CD4-positive, alpha-beta T cell (primary cell): ENCODE results near the gene OTUD3. TPM values are rescaled to one million over a fixed set of nuclear protein-coding genes. Genes with fewer than 3 reads are reported as not detected.

Experiments
- ATAC-seq: fragments of 200-7000 bp; cut with Tn5 transposase; one replicate; pipeline ENCODE4 v1.10.0; 2022; ENCODE audit warnings: mild to moderate bottlenecking; ENCODE audit not compliant: poor library complexity
- CTCF ChIA-PET: fragments of 350-600 bp; sonication (Branson Sonifier 250); formaldehyde crosslinking; loops from one replicate; lab custom pipeline; 2021; ENCODE audit warnings: antibody characterized with exemption, inconsistent platforms; lab: Charles Lee
- POLR2A ChIA-PET: fragments of 350-600 bp; sonication (Branson Sonifier 250); formaldehyde crosslinking; loops from one replicate; lab custom pipeline; 2021; ENCODE audit warnings: antibody characterized with exemption, inconsistent platforms; lab: Charles Lee
- DNase-seq, 14 experiments: peaks; one replicate each; pipeline ENCODE4 v3.0.0-alpha.2; 2013 to 2020; ENCODE audit warnings: mixed read lengths in 2 of 14
- H3K27ac ChIP-seq, 2 donors: one replicate each; pipeline versions ENCODE4 v1.5.1 to v1.7.0; 2013; ENCODE audit warnings: low read length in 2 of 2, low read depth in 1 of 2, mild to moderate bottlenecking in 1 of 2
- H3K27me3 ChIP-seq, 2 experiments: 1 replicate in 1 of 2; 2 replicates in 1 of 2; pipeline versions ENCODE4 v1.6.1 to v1.7.0; 2013; ENCODE audit warnings: low read length in 2 of 2, control low read depth in 1 of 2, mild to moderate bottlenecking in 1 of 2, moderate library complexity in 1 of 2; ENCODE audit not compliant: insufficient read depth in 2 of 2, control insufficient read depth in 1 of 2
- H3K36me3 ChIP-seq: one replicate; pipeline ENCODE4 v1.6.1; 2013; ENCODE audit warnings: low read length, control low read depth; ENCODE audit not compliant: insufficient read depth
- H3K4me1 ChIP-seq: one replicate; pipeline ENCODE4 v1.6.1; 2013; ENCODE audit warnings: low read length, control low read depth; ENCODE audit not compliant: insufficient read depth
- H3K4me3 ChIP-seq: one replicate; pipeline ENCODE4 v1.5.1; 2013; ENCODE audit warnings: mild to moderate bottlenecking, low read length, moderate library complexity
- H3K9me3 ChIP-seq, 2 experiments: 1 replicate in 1 of 2; 2 replicates in 1 of 2; pipeline versions ENCODE4 v1.6.1 to v1.7.0; 2013; ENCODE audit warnings: low read length in 2 of 2, mild to moderate bottlenecking in 2 of 2, control low read depth in 1 of 2, moderate library complexity in 1 of 2; ENCODE audit not compliant: control insufficient read depth in 1 of 2, insufficient read depth in 1 of 2
- H3K27ac Mint-ChIP-seq: one replicate; pipeline ENCODE4 v1.8.0; 2020; ENCODE audit warnings: mixed read lengths
- H3K27me3 Mint-ChIP-seq: one replicate; pipeline ENCODE4 v1.8.0; 2021; ENCODE audit warnings: mixed read lengths
- H3K36me3 Mint-ChIP-seq: one replicate; pipeline ENCODE4 v1.8.0; 2021; ENCODE audit warnings: low read depth, mixed read lengths
- H3K4me1 Mint-ChIP-seq: one replicate; pipeline ENCODE4 v1.8.0; 2021; ENCODE audit warnings: low read depth, mixed read lengths
- H3K4me3 Mint-ChIP-seq: one replicate; pipeline ENCODE4 v1.8.0; 2020; ENCODE audit warnings: mild to moderate bottlenecking, mixed read lengths
- H3K9me3 Mint-ChIP-seq: one replicate; pipeline ENCODE4 v1.8.0; 2020; ENCODE audit warnings: mixed read lengths
- CTCF ChIP-seq: fragments of 200-600 bp; IDR thresholded peaks from one replicate; pipeline ENCODE4 v1.8.0; 2022; ENCODE audit warnings: antibody characterized with exemption, mild to moderate bottlenecking
- intact Hi-C, 2 experiments: fragments of 100-400 bp; cut with DNase I in 1 of 2; cut with micrococcal nuclease in 1 of 2; formaldehyde crosslinking; loops; one replicate each; pipeline versions ENCODE4 v1.15.1 to v1.9.0; 2023 to 2025; cut with DNase I, micrococcal nuclease
- total RNA-seq, 174 experiments: library from RNA in 2 of 174; stranded (reverse) in 2 of 174; gene quantifications; one replicate each; pipeline ENCODE4 v1.2.3 and lab custom pipeline; 2021 to 2026

The OTUD3 gene
- total RNA-seq, 2 experiments from 2014 or later = 11.4 to 12.6 TPM

GRCh38 chr1:19861842-19862530 lies 20.2 kb upstream of the OTUD3 start:
- Histone ChIP-seq H3K9me3 (peaks cover 4 to 7% of the 10 kb centered on the region in 2 experiments), H3K27me3 (peaks cover 14 to 31% of the 10 kb centered on the region in 2 experiments), H3K27ac (no peak overlapping the region), H3K36me3 (no peaks in the 10 kb centered on the region), H3K4me1 (no peaks in the 10 kb centered on the region), H3K4me3 (no peak overlapping the region)
- H3K9me3 Mint-ChIP-seq = peaks cover 7% of the 10 kb centered on the region
- no peak for TF ChIP-seq CTCF
- peaks cover 51% of the 10 kb centered on the region for H3K27me3 Mint-ChIP-seq
- no peak overlapping the region for H3K27ac Mint-ChIP-seq
- DNase-seq = no peak
- POLR2A ChIA-PET = no interaction called here
- no peak for ATAC-seq
- no peaks in the 10 kb centered on the region for H3K36me3 Mint-ChIP-seq
- intact Hi-C loops = no loop called here
- CTCF ChIA-PET = no interaction called here
- H3K4me3 Mint-ChIP-seq = no peak overlapping the region
- H3K4me1 Mint-ChIP-seq = no peaks in the 10 kb centered on the region

- Mint-ChIP-seq H3K36me3 (no peaks in the 10 kb centered on the region), H3K4me1 (no peaks in the 10 kb centered on the region), H3K27me3 (peaks cover 46% of the 10 kb centered on the region), H3K27ac (no peak overlapping the region), H3K4me3 (no peak overlapping the region), H3K9me3 (peaks cover 7% of the 10 kb centered on the region)
- H3K4me1 ChIP-seq = no peaks in the 10 kb centered on the region
- CTCF ChIA-PET = no interaction called here
- no peak for TF ChIP-seq CTCF
- H3K36me3 ChIP-seq = no peaks in the 10 kb centered on the region
- no peak overlapping the region for H3K27ac ChIP-seq
- DNase-seq (no peak), ATAC-seq (no peak)
- H3K4me3 ChIP-seq = no peak overlapping the region
- POLR2A ChIA-PET = no interaction called here
- H3K27me3 ChIP-seq = peaks cover 16 to 29% of the 10 kb centered on the region in 2 experiments
- peaks cover 4 to 7% of the 10 kb centered on the region in 2 experiments for H3K9me3 ChIP-seq
- intact Hi-C loops = no loop called here
Measured at GRCh38 chr1:19862944-19863343, 19.3 kb upstream of the OTUD3 start.

DNA sequence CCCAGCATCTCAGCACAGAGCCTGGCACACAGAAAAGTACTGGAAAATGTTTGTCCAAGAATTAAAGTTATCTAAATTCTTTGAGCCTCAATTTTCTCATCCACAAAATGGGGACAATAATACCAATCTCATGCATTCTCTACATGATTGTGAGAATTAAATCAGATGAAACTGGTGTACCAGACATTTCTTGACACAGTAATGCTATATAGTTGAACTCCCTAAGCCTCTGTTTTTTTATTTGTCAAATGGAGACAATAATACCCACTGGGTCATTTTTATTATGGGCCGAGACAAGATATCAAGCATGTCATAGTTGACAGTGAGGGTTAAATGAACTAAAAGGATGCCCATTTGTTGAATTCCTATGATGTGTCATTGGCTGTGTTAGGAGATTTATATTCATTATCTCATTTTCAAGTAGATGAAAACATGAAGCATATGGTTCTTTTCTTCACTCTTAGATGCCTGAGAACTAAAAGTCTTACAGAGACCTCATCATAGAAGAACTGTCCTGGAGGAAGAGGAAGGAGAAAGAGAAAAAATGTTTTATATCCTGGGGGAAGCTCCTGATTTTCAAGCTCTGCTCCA lies 17.5 kb upstream of the OTUD3 start:
- no peak for ATAC-seq
- H3K36me3 Mint-ChIP-seq = no peaks in the 10 kb centered on the region
- POLR2A ChIA-PET = no interaction called here
- H3K4me1 ChIP-seq = no peaks in the 10 kb centered on the region
- peaks cover 44% of the 10 kb centered on the region for H3K27me3 Mint-ChIP-seq
- no peaks in the 10 kb centered on the region for H3K4me1 Mint-ChIP-seq
- no peak overlapping the region for H3K27ac ChIP-seq
- intact Hi-C loops = no loop called here
- no peak overlapping the region for H3K27ac Mint-ChIP-seq
- H3K4me3 Mint-ChIP-seq = no peak overlapping the region
- no peak for TF ChIP-seq CTCF
- no peak for DNase-seq
- peaks cover 7% of the 10 kb centered on the region for H3K9me3 Mint-ChIP-seq
- peaks cover 20 to 21% of the 10 kb centered on the region in 2 experiments for H3K27me3 ChIP-seq
- no peak overlapping the region for H3K4me3 ChIP-seq
- H3K9me3 ChIP-seq = peaks cover 4 to 7% of the 10 kb centered on the region in 2 experiments
- CTCF ChIA-PET = no interaction called here
- H3K36me3 ChIP-seq = no peaks in the 10 kb centered on the region
